ENCODE measurements around the gene ALCAM.
"Not testable (repeated sequence)": the region's sequence is repeated elsewhere in the genome, so short reads cannot be mapped to it uniquely, and the experiment has no call there.

ALCAM gene

GRCh38 chr3:105392598-105392997 lies 25.9 kb downstream of the ALCAM start:
- not testable (repeated sequence) for DNase-seq

GRCh38 chr3:105394177-105394576 lies 27.5 kb downstream of the ALCAM start:
- DNase-seq, result no peak

GRCh38 chr3:105397974-105398373 lies 31.3 kb downstream of the ALCAM start:
- no peak for DNase-seq

- DNase-seq, result no peak
These were observed 31.7 kb downstream of the ALCAM start for GRCh38 chr3:105398437-105398836.

GRCh38 chr3:105399062-105399461 lies 32.4 kb downstream of the ALCAM start:
- DNase-seq, result no peak

GRCh38 chr3:105399611-105400010 lies 32.9 kb downstream of the ALCAM start:
- no peak for DNase-seq

- no peak for DNase-seq
These were observed 34.5 kb downstream of the ALCAM start for GRCh38 chr3:105401254-105401653.

GRCh38 chr3:105401691-105402149 lies 35.0 kb downstream of the ALCAM start:
- DNase-seq, result no peak

- no peak for DNase-seq
These were observed 35.6 kb downstream of the ALCAM start for GRCh38 chr3:105402287-105402801.

- DNase-seq, result not testable (repeated sequence)
These were observed 36.3 kb downstream of the ALCAM start for GRCh38 chr3:105403034-105403433.

- no peak for DNase-seq
These were observed 39.6 kb downstream of the ALCAM start for GRCh38 chr3:105406268-105406667.

- DNase-seq, result no peak
These were observed 42.7 kb downstream of the ALCAM start for GRCh38 chr3:105409364-105409763.

- no peak for DNase-seq
These were observed 46.7 kb downstream of the ALCAM start for GRCh38 chr3:105413343-105413887.

GRCh38 chr3:105414841-105415240 lies 48.1 kb downstream of the ALCAM start:
- no peak for DNase-seq

- DNase-seq, result no peak
These were observed 49.2 kb downstream of the ALCAM start for GRCh38 chr3:105415951-105416350.

GRCh38 chr3:105417525-105418289 lies 51.0 kb downstream of the ALCAM start:
- no peak for DNase-seq

GRCh38 chr3:105422645-105423044 lies 55.9 kb downstream of the ALCAM start:
- DNase-seq, result no peak

- no peak for DNase-seq
These were observed 56.7 kb downstream of the ALCAM start for GRCh38 chr3:105423397-105423796.

- no peak for DNase-seq
These were observed 57.9 kb downstream of the ALCAM start for GRCh38 chr3:105424412-105425152.

GRCh38 chr3:105425153-105425502 lies 58.4 kb downstream of the ALCAM start:
- DNase-seq, result no peak

GRCh38 chr3:105427332-105427731 lies 60.6 kb downstream of the ALCAM start:
- DNase-seq, result no peak

GRCh38 chr3:105429034-105429762 lies 62.5 kb downstream of the ALCAM start:
- no peak for DNase-seq

- no peak for DNase-seq
These were observed 63.7 kb downstream of the ALCAM start for GRCh38 chr3:105430455-105430854.

Measured in retina (tissue), 1 donor.